ENCODE data around the gene ETS1.

ETS1 gene

DNA sequence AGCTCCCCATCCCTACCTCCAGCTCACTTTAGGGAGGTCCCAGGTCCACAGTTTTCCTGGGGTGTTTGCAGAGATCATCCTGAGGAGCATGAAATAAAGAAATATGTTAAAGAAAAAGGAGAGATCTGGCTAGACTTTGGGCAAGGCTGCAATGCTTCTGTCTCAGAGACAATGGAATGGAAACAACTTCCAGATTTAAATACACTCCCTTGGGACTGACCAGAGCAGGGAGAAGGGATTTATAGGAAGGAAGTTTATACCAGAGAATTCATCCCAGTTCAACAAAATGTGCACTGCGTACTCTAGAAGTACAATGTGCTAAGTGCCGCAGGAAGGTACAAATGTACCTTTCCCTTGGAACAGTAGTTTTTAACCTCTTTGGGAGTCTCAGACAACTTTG, 40.4 kb downstream of the ETS1 start:
- ChIA-PET CTCF (interaction anchor here (0.6 to 0.8 kb wide), 2 partner anchors 9 to 24 kb away, joined by 3 to 5 read pairs; no protein-coding TSS in a partner anchor), POLR2A (no interaction called here)

DNA sequence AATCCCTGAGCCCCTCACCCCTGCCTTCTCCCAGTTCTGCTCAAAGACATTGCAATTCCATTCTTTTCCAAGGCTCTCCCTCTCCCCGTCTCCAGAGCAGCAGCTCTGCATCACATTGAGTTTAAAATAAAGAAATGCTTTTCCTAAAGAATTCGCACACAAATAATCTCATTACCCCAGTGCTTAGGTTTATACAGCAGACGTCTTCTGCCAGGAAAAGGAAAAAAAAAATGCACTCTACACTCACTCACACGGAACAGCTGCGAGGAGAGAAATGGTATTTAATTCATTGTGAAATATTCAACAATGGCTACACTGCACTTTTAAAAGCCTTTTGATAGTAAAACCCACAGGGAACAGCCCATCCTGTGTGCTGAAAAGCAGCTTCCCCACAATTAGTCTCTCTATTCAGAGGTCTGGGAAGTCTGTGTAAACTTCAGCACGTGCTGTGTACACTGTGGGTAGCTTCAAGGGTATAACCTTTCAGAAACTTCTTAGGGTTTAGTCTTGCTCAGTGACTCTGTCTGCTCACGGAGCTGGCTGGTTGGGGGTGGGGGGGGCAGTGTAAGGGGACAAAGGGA, 42.8 kb downstream of the ETS1 start:
- TF ChIP-seq ZIC2 (tag by site-specific recombination; IDR thresholded peaks at IDR 0.05) (peak; percentile 23; the same call in 1 of the 2 replicates), ZNF174 (tag by site-specific recombination; IDR thresholded peaks at IDR 0.05) (no peak)
- CTCF ChIA-PET: interaction anchor here (2.1 kb wide), 1 partner anchor 10 kb away, joined by 8 read pairs; no protein-coding TSS in a partner anchor
- no peaks in the 10 kb centered on the region for H3K9me3 ChIP-seq (ENCODE audit: control insufficient read depth, insufficient read depth, low read depth, low read length)
- H3K36me3 ChIP-seq (ENCODE audit: control insufficient read depth in 2 of 2, insufficient read depth in 1 of 2, low read length in 2 of 2): no peaks in the 10 kb centered on the region
- POLR2A ChIA-PET: interaction anchor here (0.5 kb wide), 1 partner anchor 255 kb away, joined by 4 read pairs; no protein-coding TSS in a partner anchor
- no peak overlapping the region for H3K4me3 ChIP-seq (ENCODE audit: low read depth, low read length)
- no peak overlapping the region for H3K27ac ChIP-seq (ENCODE audit: extremely low read depth, low read depth, low read length)
- no peaks in the 10 kb centered on the region for H3K4me1 ChIP-seq (ENCODE audit: control insufficient read depth, insufficient read depth, low read length)

More for the DNA sequence above, 40.4 kb downstream of the ETS1 start:
- no peaks in the 10 kb centered on the region for H3K36me3 ChIP-seq (ENCODE audit: control insufficient read depth in 2 of 2, insufficient read depth in 1 of 2, low read length in 2 of 2)
- H3K27ac ChIP-seq (ENCODE audit: extremely low read depth, low read depth, low read length): no peak overlapping the region
- H3K4me1 ChIP-seq (ENCODE audit: control insufficient read depth, insufficient read depth, low read length): no peaks in the 10 kb centered on the region
- no peaks in the 10 kb centered on the region for H3K9me3 ChIP-seq (ENCODE audit: control insufficient read depth, insufficient read depth, low read depth, low read length)
- H3K4me3 ChIP-seq (ENCODE audit: low read depth, low read length): no peak overlapping the region
- TF ChIP-seq ZNF571 (tag by site-specific recombination; IDR thresholded peaks at IDR 0.05) (no peak), KLF8 (tag by site-specific recombination; IDR thresholded peaks at IDR 0.05) (no peak), ZNF239 (tag by site-specific recombination; IDR thresholded peaks at IDR 0.05) (no peak), OVOL3 (tag by site-specific recombination; IDR thresholded peaks at IDR 0.05) (no peak)
- TF ChIP-seq, protein P1, sequence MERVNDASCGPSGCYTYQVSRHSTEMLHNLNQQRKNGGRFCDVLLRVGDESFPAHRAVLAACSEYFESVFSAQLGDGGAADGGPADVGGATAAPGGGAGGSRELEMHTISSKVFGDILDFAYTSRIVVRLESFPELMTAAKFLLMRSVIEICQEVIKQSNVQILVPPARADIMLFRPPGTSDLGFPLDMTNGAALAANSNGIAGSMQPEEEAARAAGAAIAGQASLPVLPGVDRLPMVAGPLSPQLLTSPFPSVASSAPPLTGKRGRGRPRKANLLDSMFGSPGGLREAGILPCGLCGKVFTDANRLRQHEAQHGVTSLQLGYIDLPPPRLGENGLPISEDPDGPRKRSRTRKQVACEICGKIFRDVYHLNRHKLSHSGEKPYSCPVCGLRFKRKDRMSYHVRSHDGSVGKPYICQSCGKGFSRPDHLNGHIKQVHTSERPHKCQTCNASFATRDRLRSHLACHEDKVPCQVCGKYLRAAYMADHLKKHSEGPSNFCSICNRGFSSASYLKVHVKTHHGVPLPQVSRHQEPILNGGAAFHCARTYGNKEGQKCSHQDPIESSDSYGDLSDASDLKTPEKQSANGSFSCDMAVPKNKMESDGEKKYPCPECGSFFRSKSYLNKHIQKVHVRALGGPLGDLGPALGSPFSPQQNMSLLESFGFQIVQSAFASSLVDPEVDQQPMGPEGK (tag by site-specific recombination; IDR thresholded peaks at IDR 0.05): no peak

DNA sequence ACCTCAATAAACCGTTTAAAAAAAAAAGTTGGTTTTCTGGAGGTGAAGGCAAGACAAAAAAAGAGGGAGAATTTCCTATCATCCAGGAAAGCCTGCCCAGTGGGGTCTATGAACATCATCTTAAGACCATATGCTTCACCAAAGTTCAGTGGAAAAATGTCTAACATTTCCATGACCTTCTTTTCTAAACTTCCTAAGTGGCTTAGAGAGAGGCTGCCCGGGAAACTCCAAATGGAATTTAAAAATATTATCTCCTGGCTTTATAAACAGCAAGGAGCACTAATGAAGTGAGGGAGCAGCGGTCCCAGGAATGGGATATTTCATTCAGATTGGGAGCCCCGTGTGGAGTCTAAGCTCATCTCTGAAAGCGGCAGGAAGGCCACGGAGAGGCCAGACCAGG, 46.9 kb downstream of the ETS1 start:
- ChIA-PET CTCF (interaction anchor here (0.6 to 1.0 kb wide), 3 partner anchors 89 to 1383 kb away, joined by 3 read pairs; no protein-coding TSS in a partner anchor), POLR2A (interaction anchor here (1.4 kb wide), 1 partner anchor 11 kb away, joined by 3 read pairs; no protein-coding TSS in a partner anchor)
- Histone ChIP-seq H3K27ac (ENCODE audit: extremely low read depth, low read depth, low read length) (no peak overlapping the region), H3K36me3 (ENCODE audit: control insufficient read depth in 2 of 2, insufficient read depth in 1 of 2, low read length in 2 of 2) (no peaks in the 10 kb centered on the region), H3K4me3 (ENCODE audit: low read depth, low read length) (no peak overlapping the region), H3K9me3 (ENCODE audit: control insufficient read depth, insufficient read depth, low read depth, low read length) (no peaks in the 10 kb centered on the region), H3K4me1 (ENCODE audit: control insufficient read depth, insufficient read depth, low read length) (no peaks in the 10 kb centered on the region)
- TF ChIP-seq SP3 (tag by site-specific recombination; IDR thresholded peaks at IDR 0.05) (no peak), ZSCAN23 (tag by site-specific recombination; IDR thresholded peaks at IDR 0.05) (no peak), ZNF404 (tag by site-specific recombination; IDR thresholded peaks at IDR 0.05) (no peak), ZIC2 (tag by site-specific recombination; IDR thresholded peaks at IDR 0.05) (no peak), KLF16 (tag by site-specific recombination; IDR thresholded peaks at IDR 0.05) (no peak), IKZF3 (tag by site-specific recombination; IDR thresholded peaks at IDR 0.05) (no peak), ZNF146 (tag by site-specific recombination; IDR thresholded peaks at IDR 0.05) (no peak)
- TF ChIP-seq, protein P2, sequence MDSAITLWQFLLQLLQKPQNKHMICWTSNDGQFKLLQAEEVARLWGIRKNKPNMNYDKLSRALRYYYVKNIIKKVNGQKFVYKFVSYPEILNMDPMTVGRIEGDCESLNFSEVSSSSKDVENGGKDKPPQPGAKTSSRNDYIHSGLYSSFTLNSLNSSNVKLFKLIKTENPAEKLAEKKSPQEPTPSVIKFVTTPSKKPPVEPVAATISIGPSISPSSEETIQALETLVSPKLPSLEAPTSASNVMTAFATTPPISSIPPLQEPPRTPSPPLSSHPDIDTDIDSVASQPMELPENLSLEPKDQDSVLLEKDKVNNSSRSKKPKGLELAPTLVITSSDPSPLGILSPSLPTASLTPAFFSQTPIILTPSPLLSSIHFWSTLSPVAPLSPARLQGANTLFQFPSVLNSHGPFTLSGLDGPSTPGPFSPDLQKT (IDR thresholded peaks at IDR 0.05; ENCODE audit: borderline replicate concordance, low read depth, low read length): no peak
- TF ChIP-seq, protein P3, sequence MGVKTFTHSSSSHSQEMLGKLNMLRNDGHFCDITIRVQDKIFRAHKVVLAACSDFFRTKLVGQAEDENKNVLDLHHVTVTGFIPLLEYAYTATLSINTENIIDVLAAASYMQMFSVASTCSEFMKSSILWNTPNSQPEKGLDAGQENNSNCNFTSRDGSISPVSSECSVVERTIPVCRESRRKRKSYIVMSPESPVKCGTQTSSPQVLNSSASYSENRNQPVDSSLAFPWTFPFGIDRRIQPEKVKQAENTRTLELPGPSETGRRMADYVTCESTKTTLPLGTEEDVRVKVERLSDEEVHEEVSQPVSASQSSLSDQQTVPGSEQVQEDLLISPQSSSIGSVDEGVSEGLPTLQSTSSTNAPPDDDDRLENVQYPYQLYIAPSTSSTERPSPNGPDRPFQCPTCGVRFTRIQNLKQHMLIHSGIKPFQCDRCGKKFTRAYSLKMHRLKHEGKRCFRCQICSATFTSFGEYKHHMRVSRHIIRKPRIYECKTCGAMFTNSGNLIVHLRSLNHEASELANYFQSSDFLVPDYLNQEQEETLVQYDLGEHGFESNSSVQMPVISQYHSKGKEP (tag by site-specific recombination; IDR thresholded peaks at IDR 0.05): no peak
- TF ChIP-seq, protein P4, sequence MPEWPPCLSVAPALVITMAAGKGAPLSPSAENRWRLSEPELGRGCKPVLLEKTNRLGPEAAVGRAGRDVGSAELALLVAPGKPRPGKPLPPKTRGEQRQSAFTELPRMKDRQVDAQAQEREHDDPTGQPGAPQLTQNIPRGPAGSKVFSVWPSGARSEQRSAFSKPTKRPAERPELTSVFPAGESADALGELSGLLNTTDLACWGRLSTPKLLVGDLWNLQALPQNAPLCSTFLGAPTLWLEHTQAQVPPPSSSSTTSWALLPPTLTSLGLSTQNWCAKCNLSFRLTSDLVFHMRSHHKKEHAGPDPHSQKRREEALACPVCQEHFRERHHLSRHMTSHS (tag by site-specific recombination; IDR thresholded peaks at IDR 0.05): no peak

Data from HEK293 (cell line).